Forelimb muscle (tissue), 1 donor: ENCODE results near the gene TRIM47. TPM values are rescaled to one million over a fixed set of nuclear protein-coding genes. Genes with fewer than 3 reads are reported as not detected.

Source experiments
- DNase-seq: peaks from one replicate; pipeline ENCODE4 v3.0.0-alpha.2; 2013; ENCODE audit warnings: low read depth
- polyA plus RNA-seq: library from polyadenylated mRNA; unstranded; fragments of 120-200 nt; gene quantifications from one replicate; pipeline ENCODE4 v1.2.1, GENCODE V29; 2013; ENCODE audit not compliant: insufficient read length

The TRIM47 gene, protein sequence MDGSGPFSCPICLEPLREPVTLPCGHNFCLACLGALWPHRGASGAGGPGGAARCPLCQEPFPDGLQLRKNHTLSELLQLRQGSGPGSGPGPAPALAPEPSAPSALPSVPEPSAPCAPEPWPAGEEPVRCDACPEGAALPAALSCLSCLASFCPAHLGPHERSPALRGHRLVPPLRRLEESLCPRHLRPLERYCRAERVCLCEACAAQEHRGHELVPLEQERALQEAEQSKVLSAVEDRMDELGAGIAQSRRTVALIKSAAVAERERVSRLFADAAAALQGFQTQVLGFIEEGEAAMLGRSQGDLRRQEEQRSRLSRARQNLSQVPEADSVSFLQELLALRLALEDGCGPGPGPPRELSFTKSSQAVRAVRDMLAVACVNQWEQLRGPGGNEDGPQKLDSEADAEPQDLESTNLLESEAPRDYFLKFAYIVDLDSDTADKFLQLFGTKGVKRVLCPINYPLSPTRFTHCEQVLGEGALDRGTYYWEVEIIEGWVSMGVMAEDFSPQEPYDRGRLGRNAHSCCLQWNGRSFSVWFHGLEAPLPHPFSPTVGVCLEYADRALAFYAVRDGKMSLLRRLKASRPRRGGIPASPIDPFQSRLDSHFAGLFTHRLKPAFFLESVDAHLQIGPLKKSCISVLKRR
- 19.3 TPM for polyA plus RNA-seq

DNA sequence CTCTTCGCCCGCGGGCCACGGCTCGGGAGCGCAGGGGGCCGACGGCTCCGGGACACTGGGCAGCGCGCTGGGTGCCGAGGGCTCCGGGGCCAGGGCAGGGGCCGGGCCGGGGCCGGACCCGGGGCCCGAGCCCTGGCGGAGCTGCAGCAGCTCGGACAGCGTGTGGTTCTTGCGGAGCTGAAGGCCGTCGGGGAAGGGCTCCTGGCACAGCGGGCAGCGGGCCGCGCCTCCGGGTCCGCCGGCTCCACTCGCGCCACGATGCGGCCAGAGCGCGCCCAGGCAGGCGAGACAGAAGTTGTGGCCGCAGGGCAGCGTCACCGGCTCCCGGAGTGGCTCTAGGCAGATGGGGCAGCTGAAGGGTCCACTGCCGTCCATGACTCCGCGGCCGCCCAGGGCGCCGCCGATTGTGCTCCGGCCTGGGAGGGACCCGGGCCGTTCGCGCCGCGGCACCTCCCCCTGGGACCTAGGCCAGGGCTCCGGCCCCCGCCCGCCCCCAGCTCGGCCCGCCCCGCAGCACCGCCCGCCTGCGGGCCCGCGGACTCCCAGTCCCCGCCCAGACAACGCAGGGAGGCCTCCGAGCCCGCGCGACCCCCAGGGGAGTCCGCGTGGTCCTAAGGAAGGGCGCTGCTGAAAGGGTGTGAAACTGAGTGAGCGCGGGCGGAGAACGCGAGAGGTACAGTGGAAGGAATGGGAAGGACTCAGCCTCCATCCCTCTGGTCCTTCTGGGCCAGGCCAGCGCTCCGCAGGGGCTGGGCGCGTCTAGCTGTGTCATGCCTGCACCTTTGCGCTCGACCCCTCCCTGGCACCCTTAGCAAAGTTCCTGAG, at the start of gene TRIM47:
Gene TRIM47 (minus strand): TSS at position 408 of the 825 bp plus-strand sequence. CDS start 33 bp downstream, at position 375.
- no peak for DNase-seq

DNA sequence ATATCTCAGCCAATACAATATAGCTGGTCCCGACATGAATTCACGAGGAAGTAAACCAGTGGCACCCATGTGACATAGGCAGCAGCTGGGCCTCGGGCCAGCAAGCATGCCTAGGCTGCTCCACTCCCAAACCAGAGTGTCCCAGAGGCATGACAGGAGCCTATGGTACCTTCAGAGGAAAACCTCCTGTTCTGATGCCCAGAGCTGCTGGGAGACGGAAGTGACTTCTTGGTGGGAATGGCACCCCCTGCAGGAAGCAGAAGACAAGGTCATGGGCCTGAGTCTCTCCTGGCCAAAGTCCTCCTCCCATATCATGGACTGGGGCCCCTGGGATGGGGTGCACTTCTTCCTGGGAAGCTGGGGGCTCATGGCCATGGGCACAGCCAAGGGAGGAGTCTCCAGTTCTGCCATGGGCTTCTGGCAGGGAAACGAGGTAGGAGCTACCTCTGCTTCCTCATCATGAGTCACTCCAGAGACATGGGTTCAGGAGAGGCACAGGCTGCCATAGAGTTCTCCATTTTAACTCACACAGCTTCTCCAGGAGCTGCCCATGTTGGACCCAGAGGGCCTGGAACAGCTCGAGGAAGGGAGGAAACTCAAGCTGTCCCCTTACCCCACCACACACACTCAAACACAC, 49.0 kb upstream of the TRIM47 start:
- no peak for DNase-seq

DNA sequence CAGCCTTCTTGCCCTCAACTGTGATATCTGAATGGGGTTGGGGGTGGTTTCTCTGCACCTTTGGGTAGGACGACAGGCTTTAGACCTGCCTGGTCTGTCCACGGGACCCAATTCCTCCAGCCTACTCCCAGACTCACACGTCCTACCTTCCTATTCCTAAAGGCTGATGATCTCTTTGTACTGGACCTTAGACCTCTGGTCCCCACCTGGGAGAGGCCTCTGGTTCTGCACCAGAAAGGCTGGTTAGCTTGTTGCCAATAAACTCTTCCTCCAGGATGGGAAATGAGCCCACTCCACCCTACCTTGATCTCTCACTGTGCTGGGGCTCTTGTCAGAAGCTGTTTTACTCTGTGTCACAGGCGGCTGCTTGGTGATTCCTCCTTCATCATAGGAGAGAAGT, 48.1 kb upstream of the TRIM47 start:
- no peak for DNase-seq

DNA sequence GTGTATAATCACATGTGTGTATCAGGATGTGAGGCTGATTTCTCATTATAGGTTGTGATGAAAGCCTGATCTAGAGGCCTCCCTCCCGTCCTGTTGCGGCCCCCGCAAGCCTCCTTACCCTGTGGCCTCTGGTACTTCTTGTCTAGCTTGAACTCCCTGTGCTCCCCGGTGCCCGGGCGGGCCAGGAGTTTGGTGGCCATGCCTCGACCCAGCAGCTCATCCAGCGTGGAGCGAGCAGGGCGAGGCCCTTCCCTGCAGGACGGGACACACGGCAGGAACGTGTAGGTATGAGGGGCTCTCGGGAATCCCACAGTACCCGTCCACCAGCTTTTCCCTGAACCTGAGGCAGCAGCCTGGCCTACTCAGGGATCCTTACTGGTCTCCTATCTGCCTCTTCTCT, 47.5 kb upstream of the TRIM47 start:
- no peak for DNase-seq

DNA sequence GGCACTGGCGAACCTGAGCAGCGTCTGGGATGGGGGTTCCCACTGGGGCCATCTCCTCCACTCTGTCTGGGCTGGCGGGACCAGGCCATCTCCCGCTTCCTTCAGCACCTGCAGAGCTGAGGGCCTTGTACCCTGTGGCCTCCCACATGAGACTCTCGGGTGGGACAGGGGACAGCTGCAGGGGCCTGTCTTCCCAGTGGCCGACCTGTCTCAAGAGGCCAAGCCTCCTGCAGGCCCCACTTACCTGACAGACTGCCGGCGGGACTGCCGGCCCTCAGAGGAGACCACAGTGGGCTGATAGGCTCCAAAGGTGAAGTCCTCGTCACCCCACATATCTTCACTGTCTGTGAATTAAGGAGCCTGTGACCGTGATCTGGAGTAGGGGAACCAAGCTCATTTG, 46.7 kb upstream of the TRIM47 start:
- no peak for DNase-seq

DNA sequence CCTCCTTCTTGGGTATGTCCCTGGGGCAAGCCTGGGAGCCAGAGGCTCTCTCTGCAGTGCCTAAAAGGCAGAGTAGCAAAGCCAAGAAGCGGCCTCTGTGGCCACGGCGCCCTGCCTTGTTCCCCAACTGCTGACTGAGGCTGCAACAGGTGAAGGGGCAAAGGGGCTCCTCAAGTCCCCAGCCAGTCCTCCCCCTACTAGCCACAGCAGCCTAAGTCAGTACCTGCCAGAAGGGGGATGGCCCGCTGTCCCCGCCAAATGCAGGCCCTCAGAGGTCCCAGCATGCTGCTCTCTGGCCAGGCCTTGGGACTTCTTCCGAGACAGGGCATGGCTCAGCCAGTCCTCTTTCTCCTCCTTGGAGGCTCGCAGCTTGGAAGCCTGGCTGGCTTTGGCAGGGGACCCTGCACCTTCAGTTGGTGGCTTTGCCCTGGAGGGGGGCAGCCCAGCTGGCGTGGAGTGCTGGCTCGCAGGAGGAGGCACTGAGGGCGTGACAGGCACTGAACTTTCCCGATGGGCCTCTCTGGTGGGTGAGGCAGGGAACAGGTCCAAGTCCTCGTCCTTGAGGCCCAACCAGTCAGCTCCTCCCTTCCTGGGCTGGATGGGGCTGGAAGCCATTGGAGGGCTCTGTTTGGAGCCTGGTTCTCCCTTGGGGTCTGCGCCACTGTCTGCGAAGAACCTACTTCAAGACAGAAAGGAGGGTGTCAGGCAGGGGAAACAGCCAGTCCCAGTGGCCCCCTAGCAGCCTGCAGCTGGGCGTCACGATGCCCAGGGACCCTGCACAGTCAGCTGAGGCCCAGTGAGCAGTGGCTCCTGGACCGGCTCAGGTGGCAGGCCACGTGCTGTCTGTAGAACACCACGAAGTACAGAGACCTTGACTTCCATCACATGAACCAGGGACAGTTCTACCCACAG, 44.8 kb upstream of the TRIM47 start:
- no peak for DNase-seq

DNA sequence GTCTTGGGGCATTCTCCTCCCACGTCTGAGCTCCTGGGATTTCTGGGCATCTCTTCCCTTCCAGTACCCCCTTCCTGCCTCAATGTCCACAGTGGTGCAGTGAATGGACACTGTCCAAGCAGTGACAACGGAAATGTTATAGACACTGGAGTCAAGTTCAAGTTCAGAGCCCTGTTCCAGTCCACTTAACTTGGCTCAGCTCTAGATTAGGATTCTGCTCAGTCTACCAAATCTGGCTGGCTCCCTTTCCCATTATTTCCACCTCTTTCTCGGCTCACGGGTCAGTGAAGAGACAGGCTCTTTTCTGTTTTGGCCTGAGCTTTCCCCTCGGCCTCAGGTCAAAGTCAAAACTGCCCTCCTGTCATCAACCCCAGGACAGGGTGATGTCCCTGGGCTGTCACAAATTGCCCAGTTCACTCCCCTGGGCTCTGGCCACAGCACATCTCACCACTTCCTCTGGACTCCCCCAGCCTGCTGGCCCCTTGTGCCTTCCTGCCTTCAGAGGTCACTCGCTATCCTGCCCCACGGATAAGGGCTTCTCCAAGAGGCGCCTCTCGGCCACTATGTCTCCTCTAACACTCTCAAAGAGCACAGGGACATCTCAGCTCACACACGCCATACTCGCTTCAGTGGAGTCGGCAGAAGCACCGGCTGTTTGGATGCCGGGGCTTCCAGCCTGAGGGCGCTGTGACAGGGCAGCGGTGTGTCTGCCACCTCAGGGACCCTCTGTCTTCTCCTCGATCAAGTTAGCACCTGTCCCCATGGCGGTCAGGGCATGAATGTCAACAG, 44.0 kb upstream of the TRIM47 start:
- DNase-seq = no peak

DNA sequence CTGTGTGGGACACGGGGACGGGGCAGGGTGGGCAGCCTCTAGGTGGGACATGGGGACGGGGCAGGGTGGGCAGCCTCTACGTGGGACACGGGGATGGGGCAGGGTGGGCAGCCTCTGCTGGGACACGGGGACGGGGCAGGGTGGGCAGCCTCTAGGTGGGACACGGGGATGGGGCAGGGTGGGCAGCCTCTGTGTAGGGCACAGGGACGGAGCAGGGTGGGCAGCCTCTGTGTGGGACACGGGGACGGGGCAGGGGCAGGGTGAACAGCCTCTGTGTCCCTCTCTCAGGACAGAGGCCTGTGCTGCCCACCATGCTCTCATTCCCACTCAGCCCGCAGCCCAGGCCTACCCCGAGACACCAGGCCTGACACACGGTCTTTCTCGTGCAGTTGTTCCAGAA, 43.2 kb upstream of the TRIM47 start:
- DNase-seq = no peak

DNA sequence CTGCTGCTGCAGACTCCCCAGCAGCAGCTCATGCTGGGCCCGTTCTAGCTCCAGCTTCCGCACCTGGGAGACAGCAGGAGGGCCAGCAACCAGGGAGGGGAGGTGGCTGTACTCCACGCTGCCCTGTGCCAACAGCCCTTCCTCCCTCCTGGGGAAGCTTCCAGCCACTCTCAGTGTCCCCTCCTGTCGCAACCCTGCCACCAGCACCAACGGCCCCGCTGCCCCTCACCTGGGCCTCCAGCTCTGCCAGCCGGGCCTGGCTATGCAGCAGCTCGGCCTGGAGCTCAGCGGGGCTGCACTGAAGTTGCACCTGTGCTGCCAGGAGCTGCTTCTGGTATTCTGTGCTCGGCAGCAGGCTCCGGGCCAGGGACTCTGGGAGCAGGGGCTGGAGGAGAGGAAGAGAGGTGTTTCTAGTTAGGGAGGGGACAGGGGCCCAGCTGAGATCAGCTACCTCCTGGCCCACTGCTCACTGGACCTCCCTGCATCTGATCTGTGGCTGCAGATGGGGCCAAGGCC, 41.7 kb upstream of the TRIM47 start:
- no peak for DNase-seq

DNA sequence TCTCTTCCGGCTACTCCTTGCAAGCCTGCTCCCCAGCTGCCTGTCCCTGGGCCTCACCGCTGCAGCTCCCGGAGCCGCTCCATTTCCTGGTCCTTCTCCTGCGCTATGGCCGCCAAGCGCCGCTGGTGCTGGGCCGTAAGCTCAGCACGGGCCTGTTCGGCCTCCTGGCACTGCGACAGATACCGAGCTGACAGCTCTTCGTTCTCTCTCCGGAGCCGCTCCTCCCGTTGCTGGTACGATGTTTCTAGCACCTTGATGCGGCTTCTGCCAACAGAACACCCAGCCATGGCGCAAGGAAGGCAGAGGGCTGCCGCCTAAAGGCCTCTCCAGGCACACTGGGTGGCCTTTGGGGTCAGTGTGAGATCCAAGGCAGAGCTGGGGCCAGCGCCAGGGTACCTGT, 41.2 kb upstream of the TRIM47 start:
- DNase-seq = no peak

DNA sequence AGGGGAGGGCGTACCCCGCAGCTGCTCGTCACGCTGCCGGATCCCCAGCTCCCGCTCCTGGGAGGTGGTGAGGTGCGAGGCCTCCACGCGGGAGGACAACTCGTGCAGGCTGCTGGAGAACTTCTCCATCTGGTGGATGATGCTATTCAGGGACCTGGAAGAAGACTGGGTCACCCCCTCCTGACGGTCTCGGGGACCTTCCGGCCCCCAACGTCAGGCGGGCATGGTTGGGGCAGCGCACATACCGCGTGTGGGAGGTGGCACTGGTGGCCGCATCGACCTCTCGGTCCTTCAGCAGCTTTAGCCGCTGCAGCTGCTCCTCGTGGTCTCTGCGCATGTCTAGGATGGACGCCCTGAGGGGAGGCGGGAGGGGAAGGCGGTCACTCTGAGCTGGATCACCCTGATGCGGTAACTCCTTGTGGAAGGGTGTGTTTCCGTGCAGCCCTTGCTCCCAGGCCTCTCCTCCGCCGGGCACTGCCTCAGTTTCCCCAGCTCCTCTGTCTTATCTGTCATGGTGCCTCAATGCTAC, 39.6 kb upstream of the TRIM47 start:
- DNase-seq = no peak

DNA sequence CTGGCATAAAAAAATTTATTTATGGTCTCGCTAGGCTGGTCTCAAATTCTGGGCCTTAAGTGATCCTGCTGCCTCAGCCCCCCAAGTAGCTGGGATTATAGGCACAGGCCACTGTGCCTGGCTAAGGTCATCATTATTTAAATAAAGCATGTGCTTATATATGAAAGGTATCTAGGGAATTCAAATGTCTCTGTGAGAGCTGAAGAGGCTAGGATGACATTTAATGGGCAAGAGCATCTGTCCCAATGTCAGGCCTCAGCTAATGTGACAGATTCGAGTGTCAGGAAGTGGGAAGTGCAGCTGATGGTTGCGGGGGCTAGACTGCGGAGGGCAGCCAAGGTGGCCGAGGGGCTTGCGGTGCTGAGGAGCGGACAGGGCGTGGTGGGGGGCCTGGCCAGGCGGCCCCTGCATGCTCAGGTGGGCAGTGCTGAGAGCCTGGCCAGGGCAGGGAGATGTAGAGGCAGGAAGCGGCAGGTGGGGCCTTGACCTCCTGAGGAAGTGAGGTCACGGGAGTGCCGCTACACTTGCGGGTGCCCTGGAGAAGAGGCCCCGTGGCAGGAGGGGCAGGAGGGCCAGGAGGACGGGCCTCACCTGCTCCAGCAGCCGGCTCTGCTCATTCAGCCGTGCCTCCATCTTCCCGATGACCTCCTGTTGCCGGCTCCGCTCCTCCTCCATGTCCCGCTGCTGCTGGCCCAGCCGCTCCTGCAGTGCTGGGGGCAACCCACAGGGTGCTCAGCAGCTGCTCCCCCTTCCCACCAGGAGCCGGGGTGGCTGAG, 38.9 kb upstream of the TRIM47 start:
- DNase-seq = no peak

DNA sequence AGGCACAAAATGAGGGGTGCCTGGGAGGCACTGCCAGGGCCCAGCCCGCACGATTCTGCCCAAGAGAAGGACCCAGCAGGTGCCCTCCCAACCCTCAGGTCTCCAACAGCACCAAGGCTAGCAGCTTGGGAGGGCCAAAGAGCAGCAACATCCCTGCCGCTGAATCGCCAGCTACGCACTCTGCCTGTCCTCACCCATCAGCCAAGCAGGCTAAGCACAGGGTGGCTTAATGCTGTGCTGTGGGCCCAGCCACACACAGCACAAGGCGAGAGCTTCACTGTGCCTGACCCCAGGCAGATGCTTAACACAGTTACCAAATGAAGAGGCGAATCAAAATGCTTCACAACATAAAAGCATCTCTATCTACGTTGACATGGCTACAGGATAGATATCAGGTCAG, 36.9 kb upstream of the TRIM47 start:
- DNase-seq = no peak

DNA sequence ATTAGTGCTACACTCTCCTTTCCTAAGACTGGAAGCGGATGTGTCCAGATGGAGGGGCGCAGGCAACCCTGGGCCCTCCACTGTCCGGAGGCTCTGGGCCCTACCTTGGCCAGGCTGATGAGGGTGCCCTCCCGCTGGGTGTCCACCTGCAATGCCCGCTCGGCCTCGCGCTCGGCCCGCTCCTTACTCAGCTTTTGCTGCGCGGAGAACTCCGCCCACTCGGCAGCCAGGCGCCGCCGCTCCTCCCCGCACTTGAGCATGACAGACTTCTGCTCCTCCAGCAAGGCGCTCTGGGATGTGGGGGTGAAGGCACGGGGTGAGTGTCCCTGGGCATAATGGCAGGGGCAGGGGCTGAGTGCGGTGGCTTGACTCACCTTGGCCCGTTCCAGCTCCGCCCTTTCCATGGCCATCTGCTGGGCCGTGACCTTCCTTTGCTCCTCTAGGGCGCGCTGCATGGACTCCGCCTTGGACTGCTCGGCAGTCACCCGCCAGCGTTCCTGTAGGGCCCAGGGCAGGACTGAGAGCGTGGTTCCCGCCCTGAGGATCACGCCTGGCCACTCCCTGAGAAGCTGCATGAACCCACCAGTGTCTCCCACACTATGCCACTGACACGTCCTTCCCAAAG, 36.4 kb upstream of the TRIM47 start:
- DNase-seq = no peak

DNA sequence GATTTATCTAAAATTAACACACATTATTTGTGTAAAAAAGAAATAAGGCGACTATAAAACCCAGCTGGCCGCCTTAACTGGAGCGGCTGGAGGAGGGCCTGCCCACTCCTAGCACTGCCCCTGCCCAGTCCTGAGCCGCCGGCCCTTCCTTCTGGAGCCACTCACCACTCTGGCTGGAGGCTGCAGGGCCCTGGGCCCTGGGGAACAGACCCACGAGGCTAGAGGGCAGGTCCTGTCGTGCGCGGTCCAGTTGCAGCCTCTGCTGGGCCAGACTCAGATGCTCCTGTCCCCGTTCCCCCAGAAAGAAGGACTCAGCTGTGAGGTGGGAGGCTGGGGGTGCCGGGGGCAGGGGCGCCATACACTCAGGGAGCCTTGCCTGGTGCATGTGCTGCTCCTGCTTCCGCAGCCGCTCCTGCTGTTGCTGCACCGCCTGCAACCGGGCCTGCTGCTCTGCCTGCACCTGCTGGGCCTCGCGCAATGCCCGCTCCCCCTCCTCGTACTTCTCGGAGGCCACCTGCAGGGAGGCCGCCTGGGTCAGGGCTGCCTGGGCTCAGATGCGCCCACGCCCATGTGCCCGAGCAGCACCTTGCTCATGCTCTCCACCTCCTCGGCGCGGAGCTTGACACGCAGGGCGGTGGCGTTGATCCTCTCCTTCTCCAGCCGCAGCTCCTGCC, 35.3 kb upstream of the TRIM47 start:
- DNase-seq = no peak

DNA sequence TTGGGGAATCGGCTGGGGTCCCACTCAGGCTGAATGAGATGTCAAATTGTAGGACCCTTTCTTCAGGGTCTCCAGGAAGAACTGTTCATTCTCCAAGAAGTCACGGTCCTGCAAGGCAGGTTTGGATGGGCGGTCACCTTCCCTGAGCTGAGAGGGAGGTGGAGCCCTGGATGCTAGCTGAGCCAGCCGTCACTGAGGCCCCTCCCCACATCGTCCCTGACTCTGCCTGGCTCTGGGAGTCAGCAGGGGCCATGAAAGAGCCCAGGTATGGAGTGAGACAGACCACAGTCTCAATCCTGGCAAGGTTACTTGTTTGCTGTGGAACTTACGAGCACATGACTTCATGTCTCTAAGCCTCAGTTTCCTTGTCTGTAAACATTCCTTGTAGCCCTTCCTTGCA, 32.3 kb upstream of the TRIM47 start:
- DNase-seq = no peak

DNA sequence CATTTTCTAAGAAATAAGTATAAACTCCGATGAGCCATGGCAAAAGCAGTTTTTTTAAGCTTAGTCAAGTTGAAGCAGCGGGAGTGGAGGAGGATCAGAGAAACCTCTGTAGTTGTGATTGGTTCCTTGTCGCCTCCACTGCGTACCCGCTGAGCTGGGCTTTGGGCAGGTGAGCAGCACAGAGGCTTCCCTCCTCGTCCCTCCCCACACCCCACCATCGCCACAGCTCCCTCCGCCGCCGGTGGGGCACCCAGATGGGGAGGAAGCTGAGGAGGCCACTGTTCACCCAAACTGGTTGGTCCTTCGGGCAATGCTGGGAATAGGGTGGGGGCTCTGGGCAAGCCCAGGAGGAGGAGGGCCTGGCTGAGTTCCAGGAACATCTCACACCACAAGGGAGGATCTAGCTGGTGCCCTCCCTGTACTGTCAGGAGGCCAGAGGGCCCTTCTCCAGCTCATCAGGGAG, 31.5 kb upstream of the TRIM47 start:
- no peak for DNase-seq
